ENCODE data around the gene PXYLP1.

PXYLP1 gene

DNA sequence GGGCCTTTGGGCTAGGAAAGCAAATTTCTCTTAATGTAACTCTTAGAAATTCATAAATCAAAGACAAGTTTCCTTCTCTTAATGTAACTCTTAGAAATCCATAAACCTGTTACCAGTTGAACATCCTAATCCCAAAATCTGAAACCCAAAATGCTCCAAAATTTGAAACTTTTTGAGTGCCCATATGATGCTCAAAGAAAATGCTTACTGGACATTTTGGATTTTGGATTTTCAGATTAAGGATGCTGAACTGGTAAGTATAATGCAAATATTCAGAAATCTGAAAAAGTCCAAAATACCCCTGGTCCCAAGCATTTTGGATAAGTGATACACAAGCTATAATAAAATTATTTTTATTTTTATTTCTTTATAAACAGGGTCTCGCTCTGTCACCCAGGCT, 85.2 kb downstream of the PXYLP1 start:
- in situ Hi-C loops (cut with MboI; ENCODE audit: low sequenced_read_pairs): loop anchor here (10.0 to 25.0 kb wide), 2 partner anchors 128 to 245 kb away; no protein-coding TSS in a partner anchor

- in situ Hi-C loops (cut with MboI; ENCODE audit: low sequenced_read_pairs): loop anchor here (25.0 kb wide), 1 partner anchor 242 kb away; no protein-coding TSS in a partner anchor
Observed at GRCh38 chr3:141320399-141321108, 88.9 kb downstream of the PXYLP1 start.

GRCh38 chr3:141321109-141321497, 89.5 kb downstream of the PXYLP1 start:
- in situ Hi-C loops (cut with MboI; ENCODE audit: low sequenced_read_pairs): loop anchor here (25.0 kb wide), 1 partner anchor 241 kb away; no protein-coding TSS in a partner anchor

DNA sequence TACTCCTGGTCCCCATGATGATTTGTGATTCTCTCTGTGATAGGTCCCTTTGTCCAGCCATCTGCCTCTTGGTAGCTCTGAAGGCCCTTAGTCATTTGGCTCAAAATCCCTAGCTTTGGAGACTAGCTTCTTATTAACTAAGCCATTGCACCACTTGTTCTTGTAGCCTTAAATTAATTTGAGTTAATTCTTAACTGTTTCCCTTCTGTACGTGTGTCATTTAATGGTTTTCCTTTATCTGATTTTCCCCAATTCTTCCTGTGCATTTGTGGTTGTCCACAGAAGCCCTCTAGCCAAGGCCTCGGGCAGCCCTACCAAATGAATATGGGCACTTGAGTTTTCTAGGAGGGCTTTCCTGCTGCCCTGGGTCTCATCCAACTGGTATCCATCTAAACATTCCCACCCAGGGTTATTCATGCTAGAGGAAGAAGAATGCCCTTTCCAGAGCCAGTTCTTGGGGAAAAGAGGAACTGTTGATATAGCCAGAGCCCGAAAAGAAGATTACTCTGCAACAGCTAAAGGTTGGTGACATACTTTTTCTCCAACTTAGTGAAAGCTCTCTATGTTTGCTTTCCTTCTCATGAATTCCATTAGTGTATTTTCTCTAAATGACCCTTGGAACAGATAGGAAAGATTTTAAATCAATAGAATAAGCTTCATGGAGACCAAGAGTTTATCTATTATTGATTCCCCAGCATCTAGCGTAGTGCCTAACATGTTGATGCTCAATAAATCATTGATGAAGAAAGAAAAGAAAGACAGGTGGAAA, 92.5 kb downstream of the PXYLP1 start:
- in situ Hi-C loops (cut with MboI; ENCODE audit: low sequenced_read_pairs): loop anchor here (25.0 kb wide), 1 partner anchor 238 kb away; no protein-coding TSS in a partner anchor

GRCh38 chr3:141326123-141326522, 94.5 kb downstream of the PXYLP1 start:
- in situ Hi-C loops (cut with MboI; ENCODE audit: low sequenced_read_pairs): no loop called here

DNA sequence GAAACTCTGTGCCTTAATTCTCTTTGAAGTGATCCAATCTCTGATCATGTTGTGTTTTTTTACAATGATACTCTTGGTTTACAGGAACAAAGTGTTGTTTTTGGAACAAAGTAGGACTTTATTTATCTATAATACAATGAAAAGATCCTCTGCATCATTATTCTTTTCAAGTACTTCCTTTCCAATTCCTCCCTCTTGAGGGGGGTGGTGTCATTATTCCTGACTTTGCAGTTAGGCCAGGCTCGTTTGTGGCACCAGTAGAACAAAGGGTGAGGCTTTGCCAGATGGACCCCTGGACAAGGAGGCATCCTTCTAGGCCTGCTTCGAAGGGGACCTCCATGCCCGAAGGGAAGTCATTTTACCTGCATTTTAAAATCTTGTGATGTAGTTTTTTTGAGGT, 95.0 kb downstream of the PXYLP1 start:
- in situ Hi-C loops (cut with MboI; ENCODE audit: low sequenced_read_pairs): no loop called here

GRCh38 chr3:141328286-141329166, 96.9 kb downstream of the PXYLP1 start:
- in situ Hi-C loops (cut with MboI; ENCODE audit: low sequenced_read_pairs): no loop called here

- in situ Hi-C loops (cut with MboI; ENCODE audit: low sequenced_read_pairs): no loop called here
Observed at GRCh38 chr3:141330235-141330634, 98.6 kb downstream of the PXYLP1 start.

DNA sequence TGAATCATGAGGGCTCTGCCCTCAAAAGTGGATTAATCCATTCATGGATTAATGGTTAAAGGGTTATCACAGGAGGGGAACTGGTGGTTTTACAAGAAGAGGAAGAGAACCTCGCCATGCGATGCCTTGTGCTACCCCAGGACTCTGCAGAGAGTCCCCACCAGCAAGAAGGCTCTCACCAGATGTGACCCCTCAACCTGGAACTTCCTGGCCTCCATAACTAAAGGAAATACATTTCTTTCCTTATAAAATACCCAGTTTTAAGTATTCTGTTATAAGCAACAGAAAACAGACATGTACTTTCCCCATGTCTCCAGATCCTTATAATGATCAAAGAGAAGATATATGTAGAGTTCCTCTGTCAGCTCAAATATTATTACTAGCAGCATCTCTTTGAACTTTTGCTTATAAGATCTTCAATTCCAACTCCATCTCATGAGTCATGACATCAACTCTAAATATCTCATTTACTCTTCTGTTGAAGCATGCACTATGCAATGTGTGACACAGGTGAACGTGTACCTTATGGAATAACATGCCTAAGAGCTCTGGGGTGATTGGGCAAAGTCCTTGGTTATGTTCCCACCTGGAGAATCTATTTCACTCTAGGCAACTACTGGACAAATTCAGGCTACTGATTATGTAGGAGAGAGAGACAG, 99.2 kb downstream of the PXYLP1 start:
- in situ Hi-C loops (cut with MboI; ENCODE audit: low sequenced_read_pairs): no loop called here

GRCh38 chr3:141331377-141332318, 100.0 kb downstream of the PXYLP1 start:
- in situ Hi-C loops (cut with MboI; ENCODE audit: low sequenced_read_pairs): no loop called here

DNA sequence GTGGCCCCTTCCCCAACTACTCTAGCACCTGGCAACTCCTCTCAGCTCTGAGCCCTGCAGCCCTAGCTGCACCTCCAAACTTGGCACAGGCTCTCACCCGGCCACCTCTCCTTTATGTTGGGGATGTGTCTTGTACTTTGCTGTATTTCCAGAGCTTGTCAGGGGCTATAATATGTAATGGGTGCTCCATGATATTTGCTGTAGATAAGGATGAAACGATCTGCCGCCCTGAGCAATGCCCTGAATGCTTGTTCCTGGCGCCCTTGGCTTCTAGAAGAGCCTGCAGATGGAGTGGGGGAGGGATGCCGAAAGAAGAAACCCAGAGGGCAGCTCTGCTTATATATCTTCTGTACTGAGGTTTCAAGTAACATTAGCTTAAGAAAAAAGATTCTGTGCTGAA, 100.8 kb downstream of the PXYLP1 start:
- in situ Hi-C loops (cut with MboI; ENCODE audit: low sequenced_read_pairs): no loop called here

GRCh38 chr3:141333836-141334626, 102.4 kb downstream of the PXYLP1 start:
- in situ Hi-C loops (cut with MboI; ENCODE audit: low sequenced_read_pairs): no loop called here

DNA sequence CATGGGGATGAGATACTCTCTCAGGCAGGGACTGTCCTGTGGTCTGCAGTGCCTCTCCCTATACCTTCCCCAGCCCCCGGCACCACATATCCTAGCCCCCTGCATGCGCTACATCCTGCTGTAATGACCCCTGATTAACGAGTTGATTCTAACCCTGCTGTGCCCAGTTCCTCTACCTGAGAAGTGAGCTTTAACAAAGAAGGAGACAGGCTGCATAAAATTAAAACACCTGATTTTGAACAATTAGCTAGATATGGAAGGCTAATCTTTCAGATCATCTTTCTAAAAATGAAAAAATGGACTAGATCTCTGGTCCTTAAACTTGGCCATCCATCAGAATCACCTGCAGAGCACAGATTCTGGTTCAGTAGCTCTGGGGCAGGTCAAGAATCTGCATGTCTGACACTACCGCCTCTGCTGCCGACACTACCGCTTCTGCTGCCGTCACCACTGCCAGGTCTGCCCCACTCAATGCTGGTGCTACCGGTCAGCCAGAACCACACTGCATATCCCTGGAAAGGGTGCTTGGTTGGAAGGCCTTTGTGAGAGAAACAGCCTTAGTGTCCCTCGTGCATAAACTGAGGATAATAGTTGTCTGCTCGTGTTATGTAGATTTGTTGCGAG, 103.1 kb downstream of the PXYLP1 start:
- in situ Hi-C loops (cut with MboI; ENCODE audit: low sequenced_read_pairs): no loop called here

DNA sequence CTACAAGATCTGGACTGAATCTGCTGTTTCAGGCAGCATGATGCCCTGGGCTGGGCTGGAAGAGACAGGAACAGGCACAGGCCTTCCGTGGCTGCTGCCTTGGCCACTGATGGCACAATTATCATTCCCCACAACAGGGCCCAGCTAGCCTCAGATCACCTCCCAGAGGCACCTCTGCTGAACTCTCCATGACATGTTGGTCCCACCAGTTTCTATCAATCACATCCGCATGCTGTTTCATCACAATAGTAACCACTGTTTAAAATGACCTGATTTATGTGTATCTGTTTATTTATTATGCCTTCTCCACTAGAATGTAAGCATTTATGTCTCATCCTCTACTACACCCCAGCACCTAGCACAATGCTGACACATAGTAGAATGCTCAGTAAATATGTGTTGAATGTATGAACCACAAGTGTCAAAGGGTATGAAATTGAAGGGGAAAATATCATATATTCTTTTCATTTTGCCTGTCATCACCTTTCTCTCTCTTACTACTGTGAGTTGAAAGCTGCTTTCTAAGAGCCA, 104.0 kb downstream of the PXYLP1 start:
- in situ Hi-C loops (cut with MboI; ENCODE audit: low sequenced_read_pairs): no loop called here

GRCh38 chr3:141336672-141337522, 105.3 kb downstream of the PXYLP1 start:
- in situ Hi-C loops (cut with MboI; ENCODE audit: low sequenced_read_pairs): no loop called here

- in situ Hi-C loops (cut with MboI; ENCODE audit: low sequenced_read_pairs): no loop called here
Observed at GRCh38 chr3:141337523-141337854, 105.9 kb downstream of the PXYLP1 start.

- in situ Hi-C loops (cut with MboI; ENCODE audit: low sequenced_read_pairs): no loop called here
Observed at GRCh38 chr3:141337991-141338390, 106.4 kb downstream of the PXYLP1 start.

Measured in HL-60/S4 treated with retinoic acid at 250 ng/mL for 4 days and 3 days (cell line).